ENCODE results near the gene GNAL.

GNAL gene

DNA sequence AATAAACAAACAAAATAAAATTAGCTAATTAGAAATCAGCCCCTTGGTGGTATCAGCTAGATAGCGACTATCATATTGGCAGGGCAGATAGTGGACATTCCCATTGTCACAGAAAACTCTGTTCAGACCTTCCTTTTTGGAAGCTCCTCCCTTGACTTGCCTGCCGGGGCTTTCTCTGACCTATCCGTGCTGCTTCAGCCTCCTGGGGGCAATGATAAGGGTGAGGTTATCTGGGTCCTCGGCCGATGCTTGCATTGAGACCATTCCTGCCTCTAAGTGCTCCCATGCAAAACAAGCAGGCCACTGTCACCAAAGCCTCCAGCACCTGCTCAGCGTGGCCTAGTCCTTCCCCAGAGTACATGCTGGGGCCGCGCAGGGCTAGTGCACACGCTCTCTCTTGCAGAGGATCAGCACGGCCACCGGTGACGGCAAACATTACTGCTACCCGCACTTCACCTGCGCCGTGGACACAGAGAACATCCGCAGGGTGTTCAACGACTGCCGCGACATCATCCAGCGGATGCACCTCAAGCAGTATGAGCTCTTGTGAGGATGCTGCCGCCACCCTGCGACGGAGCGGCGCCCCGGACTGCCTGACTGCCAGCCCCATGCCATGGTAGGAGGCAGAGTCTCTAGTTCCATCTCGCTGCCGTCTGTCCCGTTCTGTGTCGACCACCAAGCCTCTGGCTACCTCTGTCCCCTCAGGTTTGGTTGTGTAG lies 191.7 kb downstream of the GNAL start:
- Histone ChIP-seq H3K79me2 (ENCODE audit: insufficient read depth, low read depth) (no peaks in the 10 kb centered on the region), H3K27ac (no peak overlapping the region), H3K4me2 (no peak overlapping the region), H2AFZ (ENCODE audit: low read depth) (no peak overlapping the region), H3K27me3 (ENCODE audit: insufficient read depth, low read depth) (no peaks in the 10 kb centered on the region), H3K9ac (no peak overlapping the region), H3K36me3 (ENCODE audit: insufficient read depth) (no peaks in the 10 kb centered on the region), H3K4me1 (ENCODE audit: low read depth, poor library complexity, severe bottlenecking) (no peaks in the 10 kb centered on the region), H3K4me3 (IDR thresholded peaks at IDR 0.05; ENCODE audit: insufficient read depth, low read depth, low read length) (no peak overlapping the region), H4K20me1 (ENCODE audit: insufficient read depth) (no peaks in the 10 kb centered on the region)
- TF ChIP-seq, protein P1, sequence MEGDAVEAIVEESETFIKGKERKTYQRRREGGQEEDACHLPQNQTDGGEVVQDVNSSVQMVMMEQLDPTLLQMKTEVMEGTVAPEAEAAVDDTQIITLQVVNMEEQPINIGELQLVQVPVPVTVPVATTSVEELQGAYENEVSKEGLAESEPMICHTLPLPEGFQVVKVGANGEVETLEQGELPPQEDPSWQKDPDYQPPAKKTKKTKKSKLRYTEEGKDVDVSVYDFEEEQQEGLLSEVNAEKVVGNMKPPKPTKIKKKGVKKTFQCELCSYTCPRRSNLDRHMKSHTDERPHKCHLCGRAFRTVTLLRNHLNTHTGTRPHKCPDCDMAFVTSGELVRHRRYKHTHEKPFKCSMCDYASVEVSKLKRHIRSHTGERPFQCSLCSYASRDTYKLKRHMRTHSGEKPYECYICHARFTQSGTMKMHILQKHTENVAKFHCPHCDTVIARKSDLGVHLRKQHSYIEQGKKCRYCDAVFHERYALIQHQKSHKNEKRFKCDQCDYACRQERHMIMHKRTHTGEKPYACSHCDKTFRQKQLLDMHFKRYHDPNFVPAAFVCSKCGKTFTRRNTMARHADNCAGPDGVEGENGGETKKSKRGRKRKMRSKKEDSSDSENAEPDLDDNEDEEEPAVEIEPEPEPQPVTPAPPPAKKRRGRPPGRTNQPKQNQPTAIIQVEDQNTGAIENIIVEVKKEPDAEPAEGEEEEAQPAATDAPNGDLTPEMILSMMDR (conservative IDR thresholded peaks at IDR 0.05; ENCODE audit: low read depth, low read length): no peak

DNA sequence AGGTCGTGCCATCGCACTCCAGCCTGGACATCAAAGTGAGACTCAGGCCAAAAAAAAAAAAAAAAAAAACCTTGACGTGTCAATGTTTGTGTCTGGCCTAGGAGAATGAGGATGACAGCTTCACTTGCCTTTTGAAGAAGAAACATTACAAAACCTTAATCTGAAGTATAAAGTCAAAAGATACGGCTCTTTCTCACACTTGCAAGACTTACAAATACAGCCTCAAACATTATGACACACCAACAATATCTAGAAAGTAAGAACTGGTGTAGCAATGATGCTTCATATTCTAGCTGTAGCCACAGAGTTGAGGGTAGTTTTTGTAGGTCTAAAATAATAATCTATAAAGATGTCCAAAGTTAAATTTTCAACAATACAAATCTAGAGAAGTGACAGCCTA lies 193.6 kb downstream of the GNAL start:
- Histone ChIP-seq H3K4me2 (no peak overlapping the region), H3K36me3 (ENCODE audit: insufficient read depth) (no peaks in the 10 kb centered on the region), H3K79me2 (ENCODE audit: insufficient read depth, low read depth) (no peaks in the 10 kb centered on the region), H2AFZ (ENCODE audit: low read depth) (no peak overlapping the region), H3K4me1 (ENCODE audit: low read depth, poor library complexity, severe bottlenecking) (no peaks in the 10 kb centered on the region), H4K20me1 (ENCODE audit: insufficient read depth) (no peaks in the 10 kb centered on the region), H3K9ac (no peak overlapping the region), H3K27me3 (ENCODE audit: insufficient read depth, low read depth) (no peaks in the 10 kb centered on the region), H3K27ac (no peak overlapping the region), H3K4me3 (IDR thresholded peaks at IDR 0.05; ENCODE audit: insufficient read depth, low read depth, low read length) (no peak overlapping the region)
- TF ChIP-seq, protein P1 (conservative IDR thresholded peaks at IDR 0.05; ENCODE audit: low read depth, low read length): no peak

GRCh38 chr18:11883153-11883552 lies 194.1 kb downstream of the GNAL start:
- Histone ChIP-seq H3K9ac (no peak overlapping the region), H3K27me3 (ENCODE audit: insufficient read depth, low read depth) (no peaks in the 10 kb centered on the region), H3K36me3 (ENCODE audit: insufficient read depth) (no peaks in the 10 kb centered on the region), H3K27ac (no peak overlapping the region), H4K20me1 (ENCODE audit: insufficient read depth) (no peaks in the 10 kb centered on the region), H2AFZ (ENCODE audit: low read depth) (no peak overlapping the region), H3K4me2 (no peak overlapping the region), H3K4me1 (ENCODE audit: low read depth, poor library complexity, severe bottlenecking) (no peaks in the 10 kb centered on the region), H3K79me2 (ENCODE audit: insufficient read depth, low read depth) (no peaks in the 10 kb centered on the region), H3K4me3 (IDR thresholded peaks at IDR 0.05; ENCODE audit: insufficient read depth, low read depth, low read length) (no peak overlapping the region)
- TF ChIP-seq, protein P1 (conservative IDR thresholded peaks at IDR 0.05; ENCODE audit: low read depth, low read length): no peak

DNA sequence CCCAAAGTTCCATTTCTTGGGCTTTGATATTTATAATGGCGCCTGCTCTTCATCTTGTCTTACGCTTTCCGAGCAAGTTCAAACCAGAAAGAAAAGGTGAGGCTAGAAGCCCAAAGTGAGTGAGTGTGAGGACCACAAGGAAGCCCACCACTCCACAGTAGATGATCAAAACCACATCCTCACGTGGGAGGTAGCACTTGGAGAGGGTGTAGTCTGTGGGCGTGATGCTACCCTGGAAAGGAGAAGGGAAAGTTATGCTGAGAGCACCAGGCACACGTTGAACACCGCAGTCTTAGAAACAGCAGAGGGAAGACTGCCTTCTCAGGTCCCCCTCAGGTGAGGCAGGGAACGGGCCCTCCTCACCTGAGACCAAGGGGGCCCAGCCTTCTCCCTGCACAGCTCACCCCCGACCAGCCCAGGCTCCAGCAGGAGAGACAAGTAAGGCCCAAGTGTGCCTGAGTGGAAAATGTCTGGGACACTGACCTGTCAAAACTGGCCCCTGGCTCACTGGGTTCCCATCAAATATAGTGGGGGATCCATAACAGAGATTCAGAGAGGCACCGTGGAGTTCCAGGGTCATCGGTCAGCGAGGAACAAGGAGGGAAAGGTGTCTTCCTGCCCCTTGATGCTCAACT lies 195.4 kb downstream of the GNAL start:
- Histone ChIP-seq H2AFZ (ENCODE audit: low read depth) (no peak overlapping the region), H3K9ac (no peak overlapping the region), H3K79me2 (ENCODE audit: insufficient read depth, low read depth) (no peaks in the 10 kb centered on the region), H3K4me2 (no peak overlapping the region), H3K4me3 (IDR thresholded peaks at IDR 0.05; ENCODE audit: insufficient read depth, low read depth, low read length) (no peak overlapping the region), H3K27me3 (ENCODE audit: insufficient read depth, low read depth) (no peaks in the 10 kb centered on the region), H3K4me1 (ENCODE audit: low read depth, poor library complexity, severe bottlenecking) (no peaks in the 10 kb centered on the region), H3K36me3 (ENCODE audit: insufficient read depth) (no peaks in the 10 kb centered on the region), H4K20me1 (ENCODE audit: insufficient read depth) (no peaks in the 10 kb centered on the region), H3K27ac (no peak overlapping the region)
- TF ChIP-seq, protein P1 (conservative IDR thresholded peaks at IDR 0.05; ENCODE audit: low read depth, low read length): no peak
